ENCODE measurements around the gene MASP1.

DNA sequence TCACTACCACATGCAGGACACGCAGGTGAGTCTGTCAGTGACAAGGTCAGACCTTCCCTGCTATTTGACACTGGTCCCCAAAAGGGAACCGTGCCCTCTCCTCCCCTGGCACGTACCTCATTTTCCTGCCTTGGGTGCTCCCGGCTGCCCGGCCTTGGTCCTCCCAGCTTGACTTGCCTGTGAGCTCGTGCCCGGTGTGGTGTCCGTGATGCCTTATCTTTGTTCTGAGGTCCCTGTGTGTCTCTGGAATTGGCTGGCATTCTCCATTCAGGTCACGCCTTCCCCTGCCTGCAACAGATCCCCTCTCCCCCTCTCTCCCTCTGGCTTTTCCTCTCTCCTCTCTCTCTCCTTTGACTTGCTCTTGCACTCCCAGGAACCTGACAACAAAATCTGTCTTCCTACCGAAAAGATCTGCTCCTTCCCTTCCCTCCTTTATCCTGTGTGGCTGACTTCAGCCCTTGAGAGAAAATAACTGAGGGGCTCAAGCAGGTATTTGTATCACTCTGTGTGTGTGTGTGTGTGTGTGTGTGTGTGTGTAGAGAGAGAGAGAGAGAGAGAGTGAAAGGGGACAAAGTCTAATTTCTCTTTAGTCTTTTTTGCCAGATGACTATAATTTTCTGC lies at the start of gene MASP1:
- TF ChIP-seq, protein P1, sequence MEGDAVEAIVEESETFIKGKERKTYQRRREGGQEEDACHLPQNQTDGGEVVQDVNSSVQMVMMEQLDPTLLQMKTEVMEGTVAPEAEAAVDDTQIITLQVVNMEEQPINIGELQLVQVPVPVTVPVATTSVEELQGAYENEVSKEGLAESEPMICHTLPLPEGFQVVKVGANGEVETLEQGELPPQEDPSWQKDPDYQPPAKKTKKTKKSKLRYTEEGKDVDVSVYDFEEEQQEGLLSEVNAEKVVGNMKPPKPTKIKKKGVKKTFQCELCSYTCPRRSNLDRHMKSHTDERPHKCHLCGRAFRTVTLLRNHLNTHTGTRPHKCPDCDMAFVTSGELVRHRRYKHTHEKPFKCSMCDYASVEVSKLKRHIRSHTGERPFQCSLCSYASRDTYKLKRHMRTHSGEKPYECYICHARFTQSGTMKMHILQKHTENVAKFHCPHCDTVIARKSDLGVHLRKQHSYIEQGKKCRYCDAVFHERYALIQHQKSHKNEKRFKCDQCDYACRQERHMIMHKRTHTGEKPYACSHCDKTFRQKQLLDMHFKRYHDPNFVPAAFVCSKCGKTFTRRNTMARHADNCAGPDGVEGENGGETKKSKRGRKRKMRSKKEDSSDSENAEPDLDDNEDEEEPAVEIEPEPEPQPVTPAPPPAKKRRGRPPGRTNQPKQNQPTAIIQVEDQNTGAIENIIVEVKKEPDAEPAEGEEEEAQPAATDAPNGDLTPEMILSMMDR (IDR thresholded peaks at IDR 0.05) = no peak
- TF ChIP-seq ZFX (IDR thresholded peaks at IDR 0.05; ENCODE audit: borderline replicate concordance) = no peak
